GM23248 (cell line): ENCODE data around the gene TYRP1.

ENCODE experiments used
- EZH2 ChIP-seq: fragments of 200-600 bp; sonication (generic); IDR thresholded peaks from 2 replicates; pipeline ENCODE4 v1.6.1; 2018; ENCODE audit warnings: antibody characterized with exemption, mild to moderate bottlenecking; ENCODE audit not compliant: insufficient read depth, poor library complexity, severe bottlenecking
- EZH2phosphoT487 ChIP-seq: fragments of 200-600 bp; sonication (generic); IDR thresholded peaks from 2 replicates; pipeline ENCODE4 v1.6.1; 2018; ENCODE audit warnings: antibody characterized with exemption, moderate library complexity, mild to moderate bottlenecking, low read depth; ENCODE audit not compliant: insufficient read depth

DNA sequence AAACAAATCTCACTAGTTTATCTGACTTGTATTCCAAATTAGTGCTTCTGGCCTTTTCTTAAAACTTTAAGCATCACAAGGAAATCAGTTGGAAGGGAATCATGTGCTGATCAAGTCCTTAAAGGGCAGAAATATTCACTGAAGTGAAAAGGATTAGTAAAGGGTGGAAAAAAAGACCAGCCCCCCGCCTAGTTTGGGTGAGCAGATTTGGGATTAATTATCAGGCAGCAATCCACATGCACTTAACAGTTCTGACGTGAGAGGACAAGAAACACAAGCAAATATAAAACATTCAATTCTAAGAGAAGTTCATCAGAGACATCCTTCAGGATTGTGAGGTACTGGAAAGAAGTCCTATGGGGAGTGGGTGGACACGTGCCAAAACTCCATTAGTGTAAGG lies at the start of gene TYRP1:
- TF ChIP-seq EZH2 = no peak
- no peak for TF ChIP-seq EZH2phosphoT487
